ENCODE results near the gene RUNDC1.

DNA sequence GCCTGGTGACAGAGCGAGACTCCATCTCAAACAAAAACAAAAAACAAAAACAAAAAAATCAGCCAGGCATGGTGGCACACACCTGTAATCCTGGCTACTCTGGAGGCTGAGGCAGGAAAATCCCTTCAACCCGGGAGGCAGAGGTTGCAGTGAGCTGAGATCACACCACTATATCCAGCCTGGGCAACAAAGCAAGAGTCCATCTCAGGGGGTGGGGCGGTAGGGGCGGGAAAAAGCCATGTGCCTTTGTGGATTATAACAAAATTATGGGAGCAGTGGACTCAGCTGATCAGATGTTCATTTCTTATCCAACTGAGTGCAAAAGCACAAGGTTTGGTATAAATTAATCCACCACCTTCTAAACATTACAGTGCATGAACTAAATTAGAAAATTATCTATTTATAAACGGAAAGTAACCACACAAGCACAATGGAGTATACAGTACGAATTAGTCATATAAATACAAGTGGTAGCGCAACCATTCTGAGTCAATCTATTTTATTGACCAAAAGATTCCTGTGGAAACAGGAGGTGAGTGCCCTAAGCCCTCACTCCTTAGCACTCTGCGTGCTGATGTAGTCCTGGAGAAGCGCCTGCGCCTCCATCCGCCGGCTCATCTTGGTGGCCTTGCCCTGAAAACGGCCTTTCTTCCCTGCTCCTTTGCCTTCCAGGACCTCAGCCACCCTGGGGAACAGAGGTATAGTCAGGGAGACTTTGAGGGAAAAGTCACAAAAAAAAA, 30.2 kb upstream of the RUNDC1 start:
- TF ChIP-seq CTCF (IDR thresholded peaks at IDR 0.05; ENCODE audit: low read depth, low read length) (no peak), MAX (IDR thresholded peaks at IDR 0.05; ENCODE audit: low read depth, low read length) (no peak), POLR2A (IDR thresholded peaks at IDR 0.05; ENCODE audit: extremely low read depth, insufficient read length) (no peak)

Data from NB4 (cell line).